HG03460 (cell line): ENCODE measurements around the gene BUD31.
"Not testable (repeated sequence)": the region's sequence is repeated elsewhere in the genome, so short reads cannot be mapped to it uniquely, and the experiment has no call there.

Experiments used
- ATAC-seq: cut with Tn5 transposase; IDR thresholded peaks from one replicate; pipeline ENCODE4 v1.9.1; 2021; ENCODE audit not compliant: unreplicated experiment

The BUD31 gene

DNA sequence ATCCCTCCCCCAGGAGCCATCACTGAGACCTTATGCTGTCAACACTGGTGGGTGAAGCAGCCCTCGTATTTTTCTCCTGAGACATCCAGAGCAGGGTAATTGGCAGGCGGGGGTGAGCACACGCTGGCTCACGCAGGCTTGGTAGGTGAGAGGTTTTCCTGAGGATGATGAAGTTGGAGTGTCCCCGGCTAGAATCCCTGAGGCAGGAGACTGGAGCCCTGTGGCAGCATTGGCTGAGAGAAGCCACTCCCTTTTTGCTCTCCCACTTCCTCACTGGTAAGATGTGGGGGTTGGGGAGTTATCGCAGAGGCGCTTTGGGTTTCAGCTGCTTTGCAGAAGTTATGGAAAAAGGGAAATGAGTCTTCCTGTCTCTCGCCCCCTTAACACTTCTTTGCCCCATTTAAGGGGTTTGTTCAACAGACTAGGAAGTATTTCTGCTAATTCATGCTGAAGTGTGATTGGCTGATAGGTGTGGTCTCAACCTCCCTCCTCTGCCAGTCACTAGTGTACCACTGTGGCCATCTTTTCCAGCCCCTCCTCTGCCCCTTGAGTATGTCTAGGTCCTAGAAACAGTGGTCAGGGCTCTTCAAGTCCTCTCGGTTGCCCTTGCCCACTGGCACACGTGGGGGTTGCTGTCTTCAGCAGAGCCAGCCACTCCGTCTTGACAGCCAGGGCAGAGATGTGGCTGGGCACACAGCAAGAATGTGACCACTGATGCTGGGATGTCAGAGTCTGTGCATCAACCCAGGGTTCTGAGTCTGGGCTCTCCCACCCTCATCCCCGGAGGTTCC lies 28.5 kb upstream of the BUD31 start:
- ATAC-seq, result peak; percentile 44

DNA sequence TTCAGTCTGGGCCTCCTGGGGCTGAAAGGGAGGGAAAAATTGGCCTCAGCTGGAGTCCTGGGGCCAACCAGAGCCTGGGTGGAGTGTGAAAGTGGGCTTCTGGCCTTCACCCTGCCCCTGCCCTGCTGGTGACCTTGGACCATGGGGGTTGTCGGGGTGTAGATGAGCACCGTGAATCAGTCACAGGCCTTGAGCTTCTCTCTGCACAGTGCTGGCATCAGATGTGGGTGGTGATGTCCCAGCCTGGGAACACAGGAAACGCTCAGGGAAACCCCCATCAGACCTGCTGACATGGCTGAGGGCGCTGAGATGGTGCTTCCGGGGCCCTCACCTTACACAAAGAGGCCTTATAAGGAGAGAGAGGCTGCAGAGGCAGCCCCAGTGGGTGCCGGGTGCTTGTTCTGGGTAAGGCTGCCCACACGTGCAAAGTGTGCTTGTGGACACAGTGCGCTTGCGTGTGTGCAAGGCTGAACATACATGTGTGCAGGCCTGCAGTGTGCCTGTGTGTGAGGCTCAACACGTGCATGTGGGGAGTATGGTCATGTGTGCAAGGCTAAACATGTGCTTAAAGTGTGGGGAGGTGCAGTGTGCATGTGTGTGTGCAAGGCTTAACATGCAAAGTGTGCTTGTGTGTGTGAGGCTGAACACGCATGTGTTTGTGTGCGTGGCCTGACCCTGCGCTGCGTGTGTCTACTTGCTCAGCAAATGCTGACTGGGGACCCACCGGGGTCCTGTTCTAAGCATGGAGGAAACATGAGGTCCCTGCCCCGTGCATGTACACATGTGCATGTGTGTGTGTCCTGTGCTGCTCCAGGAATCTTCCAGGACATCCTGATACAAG lies 27.7 kb upstream of the BUD31 start:
- peak; percentile 79 for ATAC-seq

DNA sequence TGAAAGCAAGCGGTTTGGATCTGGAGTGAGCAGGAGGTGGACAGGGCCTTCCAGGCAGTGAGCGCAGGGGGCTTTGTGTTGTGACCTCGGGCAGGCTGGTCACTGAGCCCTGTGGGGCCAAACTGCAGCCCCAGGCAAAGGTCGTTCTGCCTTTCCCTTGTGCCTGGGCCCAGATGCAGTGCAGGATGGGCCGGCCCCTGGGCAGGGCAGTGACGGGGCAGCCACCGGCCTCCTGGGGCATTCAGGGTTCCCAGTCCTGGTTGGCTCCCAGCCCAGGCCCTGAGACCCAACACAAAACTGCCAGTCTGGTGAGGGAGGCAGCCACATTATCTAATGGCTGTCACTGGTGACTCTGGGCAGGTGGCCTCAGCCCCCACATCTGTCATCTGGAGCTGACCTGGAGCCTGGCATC lies 27.1 kb upstream of the BUD31 start:
- ATAC-seq, result no peak

DNA sequence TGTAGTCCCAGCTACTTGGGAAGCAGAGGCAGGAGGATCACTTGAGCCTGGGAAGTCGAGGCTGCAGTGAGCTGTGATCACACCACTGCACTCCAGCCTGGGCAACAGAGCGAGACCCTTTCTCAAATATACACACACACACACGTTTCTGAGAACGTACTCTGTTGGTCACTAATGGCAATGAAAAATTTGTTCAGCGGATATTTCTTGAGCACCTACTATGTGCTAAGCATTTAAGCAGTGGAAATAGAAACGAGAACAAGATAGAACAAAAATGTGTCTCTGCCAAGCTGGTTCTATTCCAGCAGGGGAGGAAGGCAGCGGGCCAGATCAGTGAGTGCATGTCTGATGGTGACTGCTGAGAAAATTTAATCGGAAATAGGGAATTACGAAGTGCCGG lies 25.6 kb upstream of the BUD31 start:
- ATAC-seq, result no peak

DNA sequence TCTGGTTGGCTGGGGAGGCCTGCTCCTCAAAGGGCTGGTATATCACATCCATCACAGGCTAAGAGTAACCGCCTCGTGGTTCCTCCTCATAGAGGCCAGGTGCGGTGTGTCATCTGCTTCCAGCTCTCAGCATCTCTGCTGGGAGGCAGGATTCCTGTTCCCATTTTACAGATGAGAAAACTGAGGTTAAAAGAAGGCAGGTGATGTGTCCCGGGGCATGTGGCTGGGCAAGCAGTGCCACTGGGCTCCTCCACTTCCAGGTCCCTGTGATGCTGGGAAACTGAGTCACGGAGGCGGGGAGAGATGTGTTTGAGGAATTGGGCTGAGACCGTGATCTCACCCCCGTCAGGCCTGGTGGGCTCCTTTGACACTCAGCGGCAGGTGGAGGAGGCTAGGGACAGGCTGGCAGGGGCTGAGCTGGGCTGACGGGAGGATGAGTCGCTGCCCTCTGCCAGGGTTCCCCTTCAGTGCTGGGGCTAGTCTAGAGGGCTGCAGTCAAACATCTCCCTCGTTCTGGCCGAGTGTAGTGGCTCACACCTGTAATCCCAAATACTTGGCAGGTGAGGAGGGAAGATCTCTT lies 24.9 kb upstream of the BUD31 start:
- ATAC-seq, result no peak

DNA sequence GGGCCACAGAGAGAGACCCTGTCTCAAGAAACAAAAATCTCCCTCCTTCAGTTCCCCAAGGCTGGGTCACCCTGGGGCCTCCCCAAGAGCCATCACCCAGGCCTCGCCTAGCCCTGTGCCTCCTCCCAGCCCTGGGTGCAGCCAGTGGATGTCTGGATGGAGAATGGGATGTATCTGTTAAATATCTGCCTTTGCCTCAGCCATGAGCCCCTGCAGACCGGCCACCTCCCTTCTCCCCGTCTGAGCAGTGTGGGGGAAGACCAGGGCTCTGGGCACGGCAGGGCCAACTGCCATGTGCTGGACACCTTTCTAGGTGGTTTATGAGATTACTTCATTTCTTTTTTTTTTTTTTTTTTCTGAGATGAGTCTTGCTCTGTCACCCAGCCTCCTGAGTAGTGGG lies 24.2 kb upstream of the BUD31 start:
- no peak for ATAC-seq

DNA sequence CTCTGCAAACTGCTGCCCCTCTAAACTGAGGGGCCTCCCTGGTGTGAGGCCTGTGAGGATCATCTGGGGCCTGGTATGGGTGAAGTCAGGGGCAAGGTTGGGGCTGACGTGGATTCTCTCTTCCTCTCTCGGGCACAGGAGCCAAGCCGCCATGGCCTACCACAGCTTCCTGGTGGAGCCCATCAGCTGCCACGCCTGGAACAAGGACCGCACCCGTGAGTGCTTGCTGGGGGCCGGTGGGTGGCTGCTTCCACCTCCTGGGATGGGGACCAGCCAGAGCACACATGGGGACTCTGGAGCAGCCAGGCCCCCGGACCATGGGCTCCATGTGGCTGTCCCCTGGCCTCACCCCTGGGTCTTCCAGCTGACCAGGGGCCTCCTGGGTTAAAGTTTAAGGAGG lies 23.2 kb upstream of the BUD31 start:
- no peak for ATAC-seq

DNA sequence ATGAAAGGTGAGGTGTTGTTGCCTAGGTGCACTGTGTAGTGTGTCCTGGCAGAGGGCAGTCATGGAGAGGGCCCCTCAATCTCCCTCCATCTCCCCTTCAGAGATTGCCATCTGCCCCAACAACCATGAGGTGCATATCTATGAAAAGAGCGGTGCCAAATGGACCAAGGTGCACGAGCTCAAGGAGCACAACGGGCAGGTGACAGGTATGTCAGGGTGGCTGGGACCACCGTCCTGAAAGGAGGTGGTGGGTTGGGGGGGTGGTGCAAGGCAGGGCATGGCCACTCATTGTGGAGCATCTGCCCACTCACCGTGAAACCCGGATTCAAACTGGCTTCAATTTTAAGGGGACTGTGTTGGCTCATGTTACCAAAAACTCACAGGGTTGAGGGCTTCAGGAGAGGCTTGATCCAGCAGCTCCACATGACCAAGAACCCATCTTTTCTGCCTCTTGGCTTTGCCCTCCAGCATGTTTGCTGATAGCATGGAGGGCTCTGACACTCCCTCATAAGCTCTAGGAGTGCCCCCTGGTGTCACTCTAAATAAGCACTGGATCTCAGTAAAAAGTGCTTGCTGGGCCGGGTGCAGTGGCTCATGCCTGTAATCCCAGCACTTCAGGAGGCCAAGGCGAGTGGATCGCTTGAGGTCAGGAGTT lies 22.1 kb upstream of the BUD31 start:
- no peak for ATAC-seq

DNA sequence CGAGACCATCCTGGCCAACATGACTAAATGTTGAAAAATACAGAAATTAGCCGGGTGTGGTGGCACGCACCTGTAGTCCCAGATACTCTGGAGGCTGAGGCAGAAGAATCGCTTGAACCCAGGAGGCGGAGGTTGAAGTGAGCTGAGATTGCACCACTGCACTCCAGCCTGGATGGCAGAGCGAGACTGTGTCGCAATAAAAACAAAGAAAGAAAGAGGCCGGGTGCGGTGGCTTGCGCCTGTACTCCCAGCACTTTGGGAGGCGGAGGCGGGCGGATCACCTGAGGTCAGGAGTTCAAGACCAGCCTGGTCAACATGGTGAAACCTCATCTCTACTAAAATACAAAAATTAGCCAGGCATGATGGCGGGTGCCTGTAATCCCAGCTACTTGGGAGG lies 21.5 kb upstream of the BUD31 start:
- ATAC-seq, result not testable (repeated sequence)

DNA sequence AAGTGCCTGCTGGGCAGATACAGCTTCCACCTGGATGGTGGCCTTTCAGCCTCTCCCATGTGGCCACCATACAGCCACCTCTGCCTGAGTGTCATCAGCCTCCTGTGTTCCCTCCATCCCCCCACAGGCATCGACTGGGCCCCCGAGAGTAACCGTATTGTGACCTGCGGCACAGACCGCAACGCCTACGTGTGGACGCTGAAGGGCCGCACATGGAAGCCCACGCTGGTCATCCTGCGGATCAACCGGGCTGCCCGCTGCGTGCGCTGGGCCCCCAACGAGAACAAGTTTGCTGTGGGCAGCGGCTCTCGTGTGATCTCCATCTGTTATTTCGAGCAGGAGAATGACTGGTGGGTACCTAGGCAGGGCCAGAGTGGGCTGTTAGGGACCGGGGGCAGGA lies 20.9 kb upstream of the BUD31 start:
- no peak for ATAC-seq

DNA sequence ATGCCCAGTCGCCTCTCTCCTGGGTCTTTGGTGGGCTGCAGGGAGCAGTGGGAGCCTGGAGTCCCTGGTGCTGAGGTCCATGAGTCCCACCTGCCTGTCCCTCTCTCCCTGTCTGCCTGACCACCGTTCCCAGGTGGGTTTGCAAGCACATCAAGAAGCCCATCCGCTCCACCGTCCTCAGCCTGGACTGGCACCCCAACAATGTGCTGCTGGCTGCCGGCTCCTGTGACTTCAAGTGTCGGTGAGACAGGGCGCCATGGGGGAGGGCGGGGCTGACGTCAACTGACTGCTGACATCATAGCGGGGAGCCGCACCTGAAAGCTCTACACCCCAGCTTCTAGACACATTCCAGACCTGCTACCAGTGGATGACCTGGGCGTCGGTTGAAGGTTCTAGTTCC lies 19.0 kb upstream of the BUD31 start:
- no peak for ATAC-seq

DNA sequence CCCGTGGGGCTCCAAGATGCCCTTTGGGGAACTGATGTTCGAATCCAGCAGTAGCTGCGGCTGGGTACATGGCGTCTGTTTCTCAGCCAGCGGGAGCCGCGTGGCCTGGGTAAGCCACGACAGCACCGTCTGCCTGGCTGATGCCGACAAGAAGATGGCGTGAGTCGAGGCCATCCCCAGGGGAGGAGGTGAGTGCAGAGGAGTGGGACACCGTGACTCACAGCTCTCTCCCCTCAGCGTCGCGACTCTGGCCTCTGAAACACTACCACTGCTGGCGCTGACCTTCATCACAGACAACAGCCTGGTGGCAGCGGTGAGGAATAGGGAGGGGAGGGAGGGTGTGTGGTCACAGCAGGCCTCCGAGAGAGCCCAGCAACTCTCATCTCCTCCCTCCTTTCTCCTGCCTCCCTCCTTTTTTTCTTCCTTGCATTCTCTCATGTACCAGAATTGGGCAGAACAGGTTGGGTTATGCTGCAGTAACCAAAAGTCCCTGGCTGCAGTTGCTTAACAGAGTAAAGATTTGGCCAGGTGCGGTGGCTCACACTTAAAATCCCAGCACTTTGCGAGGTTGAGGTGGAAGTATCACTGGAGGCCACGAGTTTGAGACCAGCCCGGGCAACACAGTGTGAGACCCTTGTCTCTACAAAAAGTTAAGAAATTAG lies 17.7 kb upstream of the BUD31 start:
- no peak for ATAC-seq

DNA sequence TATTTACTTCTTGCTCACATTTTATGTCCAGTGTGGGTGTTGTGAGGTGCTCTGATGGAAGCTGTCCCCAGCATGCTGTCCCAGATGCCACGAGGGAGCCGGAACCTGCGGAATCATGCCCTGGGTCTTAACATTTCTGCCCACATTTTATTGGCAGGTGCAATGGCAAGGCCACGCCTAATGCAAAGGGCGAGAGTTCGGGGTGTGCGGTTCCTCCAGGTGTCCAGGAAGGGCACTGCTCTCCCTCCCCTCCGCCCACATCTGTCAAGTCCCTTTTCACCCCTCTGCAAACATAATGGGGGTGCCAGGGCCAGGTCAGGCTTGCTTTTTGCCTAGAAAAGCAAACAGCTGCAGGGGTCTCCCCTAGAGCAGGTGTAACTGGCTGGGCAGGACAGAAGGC lies 16.7 kb upstream of the BUD31 start:
- no peak for ATAC-seq

DNA sequence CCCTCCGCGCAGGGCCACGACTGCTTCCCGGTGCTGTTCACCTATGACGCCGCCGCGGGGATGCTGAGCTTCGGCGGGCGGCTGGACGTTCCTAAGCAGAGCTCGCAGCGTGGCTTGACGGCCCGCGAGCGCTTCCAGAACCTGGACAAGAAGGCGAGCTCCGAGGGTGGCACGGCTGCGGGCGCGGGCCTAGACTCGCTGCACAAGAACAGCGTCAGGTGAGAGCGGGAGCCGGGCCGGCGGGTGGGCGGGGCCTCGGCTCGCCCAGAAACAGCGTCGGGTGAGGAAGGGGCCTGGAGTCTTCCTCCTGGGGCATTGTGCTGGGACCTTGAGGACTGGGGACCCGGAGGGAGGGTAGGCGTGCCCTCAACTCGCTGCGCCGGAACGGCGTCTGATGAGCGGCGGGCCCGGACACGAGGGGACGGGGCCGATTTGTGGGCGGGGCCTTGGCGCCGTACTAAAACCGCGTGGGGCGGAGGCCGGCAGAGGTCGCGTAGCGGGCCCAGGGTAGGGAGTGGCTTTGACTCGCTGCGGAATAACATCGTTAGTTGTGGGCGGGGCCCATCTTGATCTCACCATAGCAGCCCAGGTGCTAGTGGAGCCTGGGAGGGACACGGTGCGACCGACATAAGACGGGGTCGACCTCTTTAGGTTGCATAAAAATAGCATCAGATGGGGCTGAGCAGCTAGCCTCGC lies 16.0 kb upstream of the BUD31 start:
- peak; percentile 63 for ATAC-seq

DNA sequence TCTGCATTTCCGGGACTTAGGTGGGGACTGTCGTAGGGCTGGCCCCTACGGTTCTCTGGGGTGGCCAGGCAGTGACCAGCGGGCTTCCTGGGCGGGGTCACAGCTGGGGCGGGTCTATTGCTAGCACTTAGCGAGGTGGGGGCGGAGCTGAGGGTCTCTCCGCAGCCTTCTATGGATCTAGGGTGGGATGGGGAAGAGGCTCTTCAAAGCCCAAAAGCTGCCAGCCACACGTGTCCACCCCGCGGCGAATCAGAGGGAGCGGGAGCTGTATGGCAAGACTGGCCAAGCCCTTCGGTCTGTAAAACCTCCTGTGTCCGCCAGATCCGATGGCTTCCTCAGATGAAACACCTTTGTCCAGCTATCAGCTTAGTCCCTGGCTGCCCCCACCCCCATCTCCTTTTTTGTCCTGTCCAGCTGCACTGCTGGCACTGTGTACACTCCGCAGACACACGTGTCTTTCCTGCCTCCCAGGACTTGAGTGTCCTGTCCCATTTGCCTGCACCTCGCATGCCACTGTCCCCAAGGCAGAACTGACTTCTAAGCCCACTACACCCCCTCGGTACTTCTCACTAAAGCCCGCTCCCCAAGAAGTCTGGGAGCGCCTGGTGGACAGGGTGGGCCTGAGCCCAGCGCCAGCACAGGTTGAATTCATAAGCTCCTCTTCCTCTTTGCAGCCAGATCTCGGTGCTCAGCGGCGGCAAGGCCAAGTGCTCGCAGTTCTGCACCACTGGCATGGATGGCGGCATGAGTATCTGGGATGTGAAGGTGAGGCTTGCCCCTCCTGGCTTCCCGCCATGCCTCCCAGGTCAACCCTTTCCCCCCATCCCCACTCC lies 15.2 kb upstream of the BUD31 start:
- ATAC-seq, result no peak

DNA sequence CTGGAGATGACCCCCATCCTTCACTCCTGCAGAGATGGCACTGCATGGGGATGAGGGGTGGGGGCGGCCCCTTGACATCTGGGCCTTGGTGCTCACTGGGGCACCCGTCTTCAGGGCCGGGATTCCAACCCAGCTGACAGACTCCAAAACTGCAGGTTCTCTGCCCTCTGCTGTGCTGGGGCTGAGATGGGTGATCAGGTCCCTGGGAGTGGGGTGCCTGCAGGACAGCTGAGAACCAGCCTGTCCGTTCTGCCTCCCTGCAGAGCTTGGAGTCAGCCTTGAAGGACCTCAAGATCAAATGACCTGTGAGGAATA lies 14.6 kb upstream of the BUD31 start:
- no peak for ATAC-seq

DNA sequence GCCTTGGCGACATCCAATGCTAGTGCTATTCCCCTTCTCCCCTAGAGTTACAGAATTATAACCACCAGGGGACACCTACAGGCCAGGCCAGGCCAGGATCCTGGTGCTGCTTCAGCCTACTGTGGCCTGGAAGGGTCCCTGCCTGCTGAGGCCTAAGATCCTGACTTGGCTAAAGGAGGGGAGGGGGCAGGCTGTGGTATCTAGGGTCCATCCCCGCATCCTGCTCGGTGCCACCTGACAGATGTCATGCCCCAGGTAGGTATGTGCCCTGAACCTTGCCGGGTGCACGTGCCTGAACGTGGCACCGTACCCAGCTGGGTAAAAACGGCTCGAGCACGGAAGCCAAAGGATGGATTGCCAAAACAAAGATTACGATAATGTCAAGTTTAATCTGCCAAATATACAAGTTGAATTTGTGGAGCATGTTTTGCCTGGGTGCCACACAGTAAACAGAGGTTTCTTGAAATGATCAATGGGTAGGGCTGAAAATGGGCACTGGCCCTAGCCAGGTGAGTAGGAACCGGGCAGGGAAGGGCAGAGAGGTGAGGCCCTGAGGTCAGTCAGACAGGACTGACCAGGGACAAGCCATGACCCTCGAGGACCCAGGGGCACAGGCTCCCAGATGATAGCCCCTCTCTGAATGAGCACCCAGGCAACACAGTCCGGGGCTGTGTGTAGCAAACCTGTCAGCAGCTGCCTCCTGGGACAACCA lies 13.0 kb upstream of the BUD31 start:
- ATAC-seq, result no peak

DNA sequence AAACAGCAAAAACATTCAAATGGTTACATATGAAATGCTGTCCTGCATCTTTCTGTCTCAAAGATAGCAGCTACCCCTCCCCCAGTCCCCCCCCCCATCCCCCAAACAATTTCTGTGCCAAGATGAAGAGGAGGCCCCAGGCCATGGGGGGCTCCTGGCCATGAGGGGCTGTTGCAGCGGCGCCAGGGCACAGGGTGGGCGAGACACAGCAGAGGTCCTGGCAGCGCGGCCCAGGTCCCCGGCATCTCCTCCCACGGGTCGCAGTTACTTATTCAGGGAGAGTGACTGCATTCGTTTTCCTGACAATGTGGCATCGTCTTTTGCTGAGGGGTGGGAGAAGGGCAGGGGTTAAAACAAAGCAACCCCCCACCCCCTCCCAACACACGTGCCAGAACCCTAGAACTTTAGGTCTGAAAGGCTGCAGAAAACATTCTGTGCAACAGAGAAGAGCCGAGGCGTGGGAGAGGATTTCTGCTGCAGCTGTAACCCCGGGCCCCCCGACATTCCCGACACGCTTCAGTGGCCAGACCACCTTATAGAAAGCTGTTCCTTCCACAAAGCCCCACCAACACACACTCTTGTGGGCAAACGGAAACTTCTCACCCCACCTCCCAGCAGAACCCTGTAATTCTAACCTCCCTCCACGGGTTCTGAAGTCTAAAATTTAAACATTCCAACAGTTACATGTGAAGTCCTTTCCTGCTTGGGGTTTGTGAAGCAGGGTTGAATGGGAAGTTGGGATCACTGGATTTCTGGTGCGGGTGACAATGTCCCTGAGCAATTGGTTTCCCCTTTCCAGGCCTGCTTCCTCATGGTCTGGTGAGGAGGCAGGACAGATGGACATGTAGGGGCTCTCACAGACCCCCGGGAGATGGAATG lies 12.1 kb upstream of the BUD31 start:
- no peak for ATAC-seq
